Measurements from ENCODE around the gene SORCS1. TPM values are rescaled to one million over a fixed set of nuclear protein-coding genes. Genes with fewer than 3 reads are reported as not detected.
A peak's percentile ranks its signal among the peaks of the same experiment; 100 is the strongest.

The SORCS1 gene
- total RNA-seq, 1 experiment from 2014 or later, result not detected

DNA sequence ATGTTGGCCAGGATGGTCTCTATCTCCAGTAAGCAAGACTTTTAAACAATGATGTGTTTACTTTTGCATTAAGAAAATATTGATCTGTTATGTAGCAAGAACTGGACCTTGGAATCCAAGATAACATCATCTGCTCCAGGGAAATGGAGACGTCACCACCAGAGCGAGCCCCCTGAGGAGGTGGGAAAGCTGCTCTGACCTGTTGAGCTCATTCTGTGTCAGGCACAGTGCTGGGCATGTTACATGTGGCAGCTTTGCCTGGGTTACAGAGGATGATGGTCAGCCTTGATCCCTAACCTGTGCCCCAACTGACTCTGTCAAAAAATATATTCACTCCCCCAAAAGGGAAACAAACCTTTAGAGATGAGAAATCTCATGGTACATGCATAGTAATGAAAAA, 436.3 kb downstream of the SORCS1 start:
- H3K4me3 Mint-ChIP-seq (ENCODE audit: unreplicated experiment), result no peak overlapping the region
- peaks cover 6% of the 10 kb centered on the region for H3K27me3 Mint-ChIP-seq (ENCODE audit: insufficient read depth, unreplicated experiment)
- no peaks in the 10 kb centered on the region for H3K9me3 ChIP-seq
- no TSS peak for BruUV-seq (replicated peaks)
- H3K4me1 Mint-ChIP-seq (ENCODE audit: low read depth, unreplicated experiment), result no peaks in the 10 kb centered on the region
- H3K27ac Mint-ChIP-seq (ENCODE audit: unreplicated experiment), result no peak overlapping the region
- intact Hi-C loops (cut with micrococcal nuclease; ENCODE audit: unreplicated experiment), result no loop called here
- H3K4me3 ChIP-seq (ENCODE audit: low read depth, low read length), result no peak overlapping the region
- no peaks in the 10 kb centered on the region; the same call in 1 of the 2 replicates for H3K4me1 ChIP-seq
- CTCF ChIA-PET, result no interaction called here
- DNase-seq, result no peak
- TF ChIP-seq, protein P1, sequence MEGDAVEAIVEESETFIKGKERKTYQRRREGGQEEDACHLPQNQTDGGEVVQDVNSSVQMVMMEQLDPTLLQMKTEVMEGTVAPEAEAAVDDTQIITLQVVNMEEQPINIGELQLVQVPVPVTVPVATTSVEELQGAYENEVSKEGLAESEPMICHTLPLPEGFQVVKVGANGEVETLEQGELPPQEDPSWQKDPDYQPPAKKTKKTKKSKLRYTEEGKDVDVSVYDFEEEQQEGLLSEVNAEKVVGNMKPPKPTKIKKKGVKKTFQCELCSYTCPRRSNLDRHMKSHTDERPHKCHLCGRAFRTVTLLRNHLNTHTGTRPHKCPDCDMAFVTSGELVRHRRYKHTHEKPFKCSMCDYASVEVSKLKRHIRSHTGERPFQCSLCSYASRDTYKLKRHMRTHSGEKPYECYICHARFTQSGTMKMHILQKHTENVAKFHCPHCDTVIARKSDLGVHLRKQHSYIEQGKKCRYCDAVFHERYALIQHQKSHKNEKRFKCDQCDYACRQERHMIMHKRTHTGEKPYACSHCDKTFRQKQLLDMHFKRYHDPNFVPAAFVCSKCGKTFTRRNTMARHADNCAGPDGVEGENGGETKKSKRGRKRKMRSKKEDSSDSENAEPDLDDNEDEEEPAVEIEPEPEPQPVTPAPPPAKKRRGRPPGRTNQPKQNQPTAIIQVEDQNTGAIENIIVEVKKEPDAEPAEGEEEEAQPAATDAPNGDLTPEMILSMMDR (IDR thresholded peaks at IDR 0.05; ENCODE audit: insufficient read depth in 1 of 2, low read depth in 1 of 2, low read length in 1 of 2, severe bottlenecking in 1 of 2, unreplicated experiment in 1 of 2), result no peak
- no peaks in the 10 kb centered on the region for H3K36me3 ChIP-seq (ENCODE audit: control insufficient read depth, insufficient read depth, low read length)
- no peaks in the 10 kb centered on the region for H3K9me3 Mint-ChIP-seq (ENCODE audit: unreplicated experiment)
- POLR2A ChIA-PET, result no interaction called here
- H3K36me3 Mint-ChIP-seq (ENCODE audit: insufficient read depth, unreplicated experiment), result no peaks in the 10 kb centered on the region
- H3K27me3 ChIP-seq (replicated peaks; ENCODE audit: control insufficient read depth, insufficient read depth, low read length), result no peaks in the 10 kb centered on the region

DNA sequence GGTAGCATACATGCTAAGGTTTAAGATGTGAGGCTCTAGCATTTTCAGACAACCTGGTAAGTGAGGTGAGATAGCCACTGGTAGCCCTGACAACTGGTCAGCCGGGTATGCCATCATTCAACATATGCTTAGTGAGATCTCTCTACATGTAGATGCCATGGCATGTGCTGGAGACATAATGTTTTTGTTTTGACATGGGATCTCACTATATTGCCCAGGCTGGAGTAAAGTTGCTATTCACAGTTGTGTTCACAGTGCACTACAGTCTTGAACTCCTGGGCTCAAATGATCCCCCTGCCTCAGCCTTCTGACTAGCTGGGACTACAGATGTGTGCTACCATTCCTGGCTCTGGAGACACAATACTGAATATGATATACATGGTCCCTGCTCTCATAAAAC, 437.3 kb downstream of the SORCS1 start:
- Mint-ChIP-seq H3K4me1 (ENCODE audit: low read depth, unreplicated experiment) (no peaks in the 10 kb centered on the region), H3K27me3 (ENCODE audit: insufficient read depth, unreplicated experiment) (peaks cover 6% of the 10 kb centered on the region), H3K36me3 (ENCODE audit: insufficient read depth, unreplicated experiment) (no peaks in the 10 kb centered on the region), H3K4me3 (ENCODE audit: unreplicated experiment) (no peak overlapping the region), H3K9me3 (ENCODE audit: unreplicated experiment) (no peaks in the 10 kb centered on the region), H3K27ac (ENCODE audit: unreplicated experiment) (no peak overlapping the region)
- ChIA-PET CTCF (no interaction called here), POLR2A (no interaction called here)
- Histone ChIP-seq H3K4me3 (ENCODE audit: low read depth, low read length) (no peak overlapping the region), H3K27me3 (replicated peaks; ENCODE audit: control insufficient read depth, insufficient read depth, low read length) (no peaks in the 10 kb centered on the region), H3K9me3 (no peaks in the 10 kb centered on the region), H3K36me3 (ENCODE audit: control insufficient read depth, insufficient read depth, low read length) (no peaks in the 10 kb centered on the region), H3K4me1 (no peaks in the 10 kb centered on the region; the same call in 1 of the 2 replicates)
- intact Hi-C loops (cut with micrococcal nuclease; ENCODE audit: unreplicated experiment), result no loop called here
- TF ChIP-seq, protein P1 (IDR thresholded peaks at IDR 0.05; ENCODE audit: insufficient read depth in 1 of 2, low read depth in 1 of 2, low read length in 1 of 2, severe bottlenecking in 1 of 2, unreplicated experiment in 1 of 2), result no peak
- DNase-seq, result no peak
- BruUV-seq (replicated peaks), result no TSS peak

DNA sequence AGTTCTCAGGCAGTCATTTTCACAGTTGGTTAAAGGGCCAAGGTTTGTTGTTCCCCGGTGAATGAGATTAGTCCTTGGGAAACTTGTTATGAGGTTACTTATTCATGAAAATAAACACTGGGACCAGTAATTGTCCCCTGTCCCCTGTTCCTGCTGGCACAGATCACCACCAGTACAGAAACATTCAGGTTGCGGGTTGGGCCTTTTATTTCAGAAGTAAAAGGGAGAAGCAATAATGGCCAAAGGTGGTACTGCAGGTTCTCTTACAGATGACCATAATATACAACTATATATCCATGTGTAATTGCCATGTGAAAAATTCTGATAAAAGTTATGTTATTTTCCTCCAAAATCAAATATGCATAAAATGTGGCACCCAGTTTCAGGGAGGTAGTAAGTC, 442.0 kb downstream of the SORCS1 start:
- Histone ChIP-seq H3K4me1 (no peaks in the 10 kb centered on the region), H3K4me3 (ENCODE audit: low read depth, low read length) (no peak overlapping the region), H3K36me3 (ENCODE audit: control insufficient read depth, insufficient read depth, low read length) (no peaks in the 10 kb centered on the region), H3K9me3 (no peaks in the 10 kb centered on the region), H3K27me3 (replicated peaks; ENCODE audit: control insufficient read depth, insufficient read depth, low read length) (no peaks in the 10 kb centered on the region)
- Mint-ChIP-seq H3K4me1 (ENCODE audit: low read depth, unreplicated experiment) (no peaks in the 10 kb centered on the region), H3K9me3 (ENCODE audit: unreplicated experiment) (peaks cover 28% of the 10 kb centered on the region), H3K27ac (ENCODE audit: unreplicated experiment) (no peak overlapping the region), H3K36me3 (ENCODE audit: insufficient read depth, unreplicated experiment) (no peaks in the 10 kb centered on the region), H3K27me3 (ENCODE audit: insufficient read depth, unreplicated experiment) (no peaks in the 10 kb centered on the region), H3K4me3 (ENCODE audit: unreplicated experiment) (no peak overlapping the region)
- intact Hi-C loops (cut with micrococcal nuclease; ENCODE audit: unreplicated experiment), result no loop called here
- ChIA-PET POLR2A (no interaction called here), CTCF (no interaction called here)
- TF ChIP-seq, protein P1 (IDR thresholded peaks at IDR 0.05; ENCODE audit: insufficient read depth in 1 of 2, low read depth in 1 of 2, low read length in 1 of 2, severe bottlenecking in 1 of 2, unreplicated experiment in 1 of 2), result peak; percentile 2 to 12
- BruUV-seq (replicated peaks), result no TSS peak
- DNase-seq, result no peak

Data from Caco-2 (cell line).